ENCODE measurements around the gene IL34.

GRCh38 chr16:70664325-70665112, 18.2 kb downstream of the IL34 start:
- TF ChIP-seq, protein P1, sequence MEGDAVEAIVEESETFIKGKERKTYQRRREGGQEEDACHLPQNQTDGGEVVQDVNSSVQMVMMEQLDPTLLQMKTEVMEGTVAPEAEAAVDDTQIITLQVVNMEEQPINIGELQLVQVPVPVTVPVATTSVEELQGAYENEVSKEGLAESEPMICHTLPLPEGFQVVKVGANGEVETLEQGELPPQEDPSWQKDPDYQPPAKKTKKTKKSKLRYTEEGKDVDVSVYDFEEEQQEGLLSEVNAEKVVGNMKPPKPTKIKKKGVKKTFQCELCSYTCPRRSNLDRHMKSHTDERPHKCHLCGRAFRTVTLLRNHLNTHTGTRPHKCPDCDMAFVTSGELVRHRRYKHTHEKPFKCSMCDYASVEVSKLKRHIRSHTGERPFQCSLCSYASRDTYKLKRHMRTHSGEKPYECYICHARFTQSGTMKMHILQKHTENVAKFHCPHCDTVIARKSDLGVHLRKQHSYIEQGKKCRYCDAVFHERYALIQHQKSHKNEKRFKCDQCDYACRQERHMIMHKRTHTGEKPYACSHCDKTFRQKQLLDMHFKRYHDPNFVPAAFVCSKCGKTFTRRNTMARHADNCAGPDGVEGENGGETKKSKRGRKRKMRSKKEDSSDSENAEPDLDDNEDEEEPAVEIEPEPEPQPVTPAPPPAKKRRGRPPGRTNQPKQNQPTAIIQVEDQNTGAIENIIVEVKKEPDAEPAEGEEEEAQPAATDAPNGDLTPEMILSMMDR (IDR thresholded peaks at IDR 0.05), result no peak
- TF ChIP-seq EZH2 (IDR thresholded peaks at IDR 0.05), result no peak

All from neural progenitor cell (in vitro differentiated cells).